GM06990 (cell line): ENCODE data around the gene RRP8.

Source experiments
- DNase-seq: peaks from one replicate; pipeline ENCODE4 v3.0.0-alpha.2; 2011; ENCODE audit not compliant: insufficient read length; ENCODE audit errors: extremely low read depth
- H3K27me3 ChIP-seq: replicated peaks from 2 replicates; pipeline ENCODE4 v1.6.0; 2011; ENCODE audit warnings: low read length; ENCODE audit not compliant: control insufficient read depth, insufficient read depth
- H3K36me3 ChIP-seq: 2 replicates; pipeline ENCODE4 v1.5.1; 2011; ENCODE audit warnings: low read length; ENCODE audit not compliant: control insufficient read depth, insufficient read depth
- H3K4me3 ChIP-seq: replicated peaks from 2 replicates; pipeline ENCODE4 v1.5.1; 2011; ENCODE audit warnings: low read depth, mild to moderate bottlenecking, control low read depth, low read length
- CTCF ChIP-seq: IDR thresholded peaks from 2 replicates; pipeline ENCODE4 v1.5.1; 2011; ENCODE audit warnings: low read length, control low read depth, mild to moderate bottlenecking, inconsistent platforms; ENCODE audit not compliant: insufficient read depth, poor library complexity, severe bottlenecking

RRP8 gene

GRCh38 chr11:6548641-6549040 is 54.8 kb downstream of the RRP8 start:
- Histone ChIP-seq H3K27me3 (no peaks in the 10 kb centered on the region), H3K36me3 (peaks cover 14% of the 10 kb centered on the region), H3K4me3 (no peak overlapping the region)
- DNase-seq = no peak
- TF ChIP-seq CTCF = no peak

- no peaks in the 10 kb centered on the region for H3K27me3 ChIP-seq
- DNase-seq = no peak
- no peak overlapping the region for H3K4me3 ChIP-seq
- peaks cover 14% of the 10 kb centered on the region for H3K36me3 ChIP-seq
- TF ChIP-seq CTCF = no peak
Measured at GRCh38 chr11:6548121-6548520, 55.3 kb downstream of the RRP8 start.

- Histone ChIP-seq H3K36me3 (peaks cover 14% of the 10 kb centered on the region), H3K27me3 (no peaks in the 10 kb centered on the region), H3K4me3 (no peak overlapping the region)
- no peak for DNase-seq
- TF ChIP-seq CTCF = no peak
Measured at GRCh38 chr11:6547177-6547576, 56.2 kb downstream of the RRP8 start.

- Histone ChIP-seq H3K4me3 (no peak overlapping the region), H3K36me3 (peaks cover 14% of the 10 kb centered on the region), H3K27me3 (no peaks in the 10 kb centered on the region)
- no peak for DNase-seq
- no peak for TF ChIP-seq CTCF
Measured at GRCh38 chr11:6546735-6547134, 56.7 kb downstream of the RRP8 start.

- no peak for TF ChIP-seq CTCF
- no peaks in the 10 kb centered on the region for H3K27me3 ChIP-seq
- H3K4me3 ChIP-seq = no peak overlapping the region
- DNase-seq = no peak
- H3K36me3 ChIP-seq = peaks cover 14% of the 10 kb centered on the region
Measured at GRCh38 chr11:6545917-6546605, 57.4 kb downstream of the RRP8 start.
